Measurements from ENCODE around the gene PTOV1.

DNA sequence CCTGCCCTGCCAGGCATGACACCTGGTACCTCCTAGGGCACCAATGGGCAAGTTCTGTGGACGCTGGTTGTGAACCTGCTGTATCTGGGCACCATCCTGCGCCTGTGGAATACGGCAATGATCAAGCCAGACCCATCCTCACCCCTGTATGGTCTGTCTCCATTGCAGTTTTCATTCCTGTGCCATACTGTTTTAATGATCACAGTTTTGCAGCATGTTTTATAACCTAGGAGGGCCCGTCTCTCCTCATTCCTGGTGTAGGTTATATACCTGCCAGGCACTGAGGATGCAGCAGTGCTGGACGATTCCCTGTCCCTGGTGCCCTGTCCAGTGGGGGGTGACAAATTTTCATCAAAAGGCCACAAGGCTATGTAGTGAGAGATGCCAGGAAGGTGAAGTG, 32.1 kb downstream of the PTOV1 start:
- TF ChIP-seq, protein P1, sequence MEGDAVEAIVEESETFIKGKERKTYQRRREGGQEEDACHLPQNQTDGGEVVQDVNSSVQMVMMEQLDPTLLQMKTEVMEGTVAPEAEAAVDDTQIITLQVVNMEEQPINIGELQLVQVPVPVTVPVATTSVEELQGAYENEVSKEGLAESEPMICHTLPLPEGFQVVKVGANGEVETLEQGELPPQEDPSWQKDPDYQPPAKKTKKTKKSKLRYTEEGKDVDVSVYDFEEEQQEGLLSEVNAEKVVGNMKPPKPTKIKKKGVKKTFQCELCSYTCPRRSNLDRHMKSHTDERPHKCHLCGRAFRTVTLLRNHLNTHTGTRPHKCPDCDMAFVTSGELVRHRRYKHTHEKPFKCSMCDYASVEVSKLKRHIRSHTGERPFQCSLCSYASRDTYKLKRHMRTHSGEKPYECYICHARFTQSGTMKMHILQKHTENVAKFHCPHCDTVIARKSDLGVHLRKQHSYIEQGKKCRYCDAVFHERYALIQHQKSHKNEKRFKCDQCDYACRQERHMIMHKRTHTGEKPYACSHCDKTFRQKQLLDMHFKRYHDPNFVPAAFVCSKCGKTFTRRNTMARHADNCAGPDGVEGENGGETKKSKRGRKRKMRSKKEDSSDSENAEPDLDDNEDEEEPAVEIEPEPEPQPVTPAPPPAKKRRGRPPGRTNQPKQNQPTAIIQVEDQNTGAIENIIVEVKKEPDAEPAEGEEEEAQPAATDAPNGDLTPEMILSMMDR (conservative IDR thresholded peaks at IDR 0.05; ENCODE audit: low read length), result no peak
- no peak for TF ChIP-seq EZH2phosphoT487 (IDR thresholded peaks at IDR 0.05; ENCODE audit: borderline replicate concordance, low read depth, low read length)
